ENCODE data around the gene ONECUT2. TPM values are rescaled to one million over a fixed set of nuclear protein-coding genes. Genes with fewer than 3 reads are reported as not detected.

Gene ONECUT2
- total and polyA plus RNA-seq, 9 of the 15 experiments (the other 6 are each of a cell fraction or from before 2014, with no cell fraction given) = 0.27 to 2.5 (median 0.83) TPM

GRCh38 chr18:57475408-57475807 is 40.2 kb downstream of the ONECUT2 start:
- CTCF ChIA-PET (ENCODE audit: low intra/inter-chr PET ratio) = no interaction called here

More at GRCh38 chr18:57475408-57475807, 40.2 kb downstream of the ONECUT2 start:
- Histone ChIP-seq H3K27me3 (ENCODE audit: control insufficient read depth in 2 of 2, insufficient read depth in 2 of 2, low read length in 2 of 2) (no peaks in the 10 kb centered on the region), H3K4me3 (no peak overlapping the region), H3K27ac (ENCODE audit: extremely low read depth, low read depth, low read length) (no peak overlapping the region), H3K9me1 (ENCODE audit: control insufficient read depth, insufficient read depth, low read length) (no peaks in the 10 kb centered on the region), H3K9ac (ENCODE audit: insufficient read depth in 1 of 2, low read depth in 2 of 2, low read length in 2 of 2) (no peak overlapping the region), H2AFZ (ENCODE audit: low read depth, low read length) (no peak overlapping the region), H3K36me3 (ENCODE audit: control insufficient read depth, insufficient read depth, low read length) (no peaks in the 10 kb centered on the region), H3K4me1 (replicated peaks in 1 of 2; ENCODE audit: control insufficient read depth in 2 of 2, insufficient read depth in 2 of 2, low read length in 2 of 2) (no peaks in the 10 kb centered on the region), H3K79me2 (ENCODE audit: control insufficient read depth, insufficient read depth, low read length) (no peaks in the 10 kb centered on the region), H4K20me1 (replicated peaks; ENCODE audit: control insufficient read depth, insufficient read depth, low read length) (no peaks in the 10 kb centered on the region), H3K4me2 (ENCODE audit: insufficient read depth, low read length) (no peak overlapping the region), H3K9me3 (replicated peaks; ENCODE audit: control insufficient read depth, insufficient read depth, low read depth, low read length) (no peaks in the 10 kb centered on the region)
- intact Hi-C loops (cut with micrococcal nuclease) = no loop called here
- no TSS peak for BruUV-seq (replicated peaks)
- WGBS (ENCODE audit: insufficient coverage, low coverage, missing lambda C conversion rate) = 37% methylated on average over 3 of the region's 3 CpGs
- in situ Hi-C loops (cut with MboI) = no loop called here
- FAIRE-seq = no peak
- POLR2A ChIA-PET = interaction anchor here (0.6 to 1.4 kb wide), 2 partner anchors 13 to 22 kb away, joined by 3 read pairs; no protein-coding TSS in a partner anchor
- TF ChIP-seq ZNF224 (CRISPR knock-in tag; IDR thresholded peaks at IDR 0.05) = no peak
- no peak for TF ChIP-seq ZNF23 (CRISPR knock-in tag; IDR thresholded peaks at IDR 0.05)
- no peak for TF ChIP-seq SIN3B (IDR thresholded peaks at IDR 0.05; ENCODE audit: low read depth)
- no peak for TF ChIP-seq MTA1 (IDR thresholded peaks at IDR 0.05; ENCODE audit: borderline replicate concordance)
- no peak for TF ChIP-seq YY1 (IDR thresholded peaks at IDR 0.05; ENCODE audit: borderline replicate concordance in 1 of 3, control insufficient read depth in 1 of 3, extremely low read depth in 1 of 3, insufficient read depth in 3 of 3, insufficient read length in 1 of 3, insufficient replicate concordance in 2 of 3, low read depth in 1 of 3, low read length in 2 of 3)
- no peak for TF ChIP-seq ZNF280A (IDR thresholded peaks at IDR 0.05; ENCODE audit: low read depth, partially characterized antibody)
- TF ChIP-seq FOS (IDR thresholded peaks at IDR 0.05; ENCODE audit: extremely low read depth, insufficient read length) = no peak
- DNase-seq (ENCODE audit: extremely low read depth in 1 of 4, low spot score in 3 of 4) = no peak
- ATAC-seq = no peak
